ENCODE data around the gene MX1. TPM values are rescaled to one million over a fixed set of nuclear protein-coding genes. Genes with fewer than 3 reads are reported as not detected.

Gene MX1
- total and polyA plus RNA-seq, 2 experiments from 2014 or later = 2.1 to 6.5 TPM

DNA sequence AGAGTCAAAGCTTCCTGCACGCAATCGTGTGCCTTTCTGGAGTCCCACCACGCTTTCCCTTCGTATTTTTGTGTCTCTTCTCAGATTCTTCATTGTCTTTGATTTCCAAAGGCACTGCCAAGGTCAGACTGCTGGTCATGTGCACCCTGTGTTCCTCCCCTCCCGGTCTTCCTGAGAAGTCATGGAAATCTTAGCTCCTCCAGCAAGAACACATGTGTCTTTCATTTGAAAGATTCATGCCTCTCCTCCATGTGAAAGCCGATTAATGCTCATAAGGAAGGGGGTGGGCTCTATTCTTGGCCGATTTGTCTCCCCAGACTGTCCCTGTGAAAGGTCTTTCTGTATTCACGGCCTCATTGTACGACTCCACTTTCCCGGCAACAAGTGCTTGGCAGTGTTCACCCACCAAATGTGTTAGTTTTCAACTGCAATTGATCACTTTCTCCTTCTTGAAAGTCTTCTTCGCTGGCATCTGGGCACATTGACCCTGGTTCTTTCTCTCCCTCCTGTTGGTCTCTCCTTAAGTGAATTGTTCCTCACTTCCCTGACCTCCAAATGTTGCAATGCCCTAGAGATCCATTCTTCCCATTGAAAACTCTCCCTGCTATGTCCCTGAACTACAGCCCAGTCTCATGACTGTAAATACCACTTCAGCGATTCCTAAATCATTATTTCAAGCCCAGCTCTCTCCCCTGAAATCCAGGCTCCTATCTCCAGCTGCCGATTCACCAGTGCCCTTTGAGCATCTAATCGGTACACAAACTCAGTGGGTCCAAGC, 38.8 kb upstream of the MX1 start:
- Mint-ChIP-seq H3K27me3 (ENCODE audit: insufficient read depth, low read depth, poor library complexity) (peaks cover 2% of the 10 kb centered on the region), H3K4me3 (no peak overlapping the region), H3K27ac (no peak overlapping the region), H3K9me3 (peaks cover 5% of the 10 kb centered on the region), H3K36me3 (ENCODE audit: low read depth) (peaks cover 6% of the 10 kb centered on the region; the same call in 2 of the 3 replicates), H3K4me1 (no peaks in the 10 kb centered on the region)
- Histone ChIP-seq H3K79me2 (replicated peaks; ENCODE audit: insufficient read depth) (no peaks in the 10 kb centered on the region), H3K36me3 (ENCODE audit: insufficient read depth) (no peaks in the 10 kb centered on the region), H3K4me2 (no peak overlapping the region), H3K27me3 (ENCODE audit: insufficient read depth) (no peaks in the 10 kb centered on the region), H3K4me3 (no peak overlapping the region), H3K4me1 (ENCODE audit: insufficient read depth) (no peaks in the 10 kb centered on the region), H3K27ac (ENCODE audit: low read depth) (no peak overlapping the region), H2AFZ (no peak overlapping the region), H3F3A (replicated peaks; ENCODE audit: low read depth) (no peaks in the 10 kb centered on the region), H3K9me2 (ENCODE audit: insufficient read depth) (no peaks in the 10 kb centered on the region; the same call in 1 of the 2 replicates), H4K20me1 (replicated peaks; ENCODE audit: insufficient read depth) (no peaks in the 10 kb centered on the region)
- no peak for DNase-seq (ENCODE audit: low spot score)
- no peak for ATAC-seq
- no peak for TF ChIP-seq NANOG (IDR thresholded peaks at IDR 0.05; ENCODE audit: borderline replicate concordance)
- TF ChIP-seq, protein P1, sequence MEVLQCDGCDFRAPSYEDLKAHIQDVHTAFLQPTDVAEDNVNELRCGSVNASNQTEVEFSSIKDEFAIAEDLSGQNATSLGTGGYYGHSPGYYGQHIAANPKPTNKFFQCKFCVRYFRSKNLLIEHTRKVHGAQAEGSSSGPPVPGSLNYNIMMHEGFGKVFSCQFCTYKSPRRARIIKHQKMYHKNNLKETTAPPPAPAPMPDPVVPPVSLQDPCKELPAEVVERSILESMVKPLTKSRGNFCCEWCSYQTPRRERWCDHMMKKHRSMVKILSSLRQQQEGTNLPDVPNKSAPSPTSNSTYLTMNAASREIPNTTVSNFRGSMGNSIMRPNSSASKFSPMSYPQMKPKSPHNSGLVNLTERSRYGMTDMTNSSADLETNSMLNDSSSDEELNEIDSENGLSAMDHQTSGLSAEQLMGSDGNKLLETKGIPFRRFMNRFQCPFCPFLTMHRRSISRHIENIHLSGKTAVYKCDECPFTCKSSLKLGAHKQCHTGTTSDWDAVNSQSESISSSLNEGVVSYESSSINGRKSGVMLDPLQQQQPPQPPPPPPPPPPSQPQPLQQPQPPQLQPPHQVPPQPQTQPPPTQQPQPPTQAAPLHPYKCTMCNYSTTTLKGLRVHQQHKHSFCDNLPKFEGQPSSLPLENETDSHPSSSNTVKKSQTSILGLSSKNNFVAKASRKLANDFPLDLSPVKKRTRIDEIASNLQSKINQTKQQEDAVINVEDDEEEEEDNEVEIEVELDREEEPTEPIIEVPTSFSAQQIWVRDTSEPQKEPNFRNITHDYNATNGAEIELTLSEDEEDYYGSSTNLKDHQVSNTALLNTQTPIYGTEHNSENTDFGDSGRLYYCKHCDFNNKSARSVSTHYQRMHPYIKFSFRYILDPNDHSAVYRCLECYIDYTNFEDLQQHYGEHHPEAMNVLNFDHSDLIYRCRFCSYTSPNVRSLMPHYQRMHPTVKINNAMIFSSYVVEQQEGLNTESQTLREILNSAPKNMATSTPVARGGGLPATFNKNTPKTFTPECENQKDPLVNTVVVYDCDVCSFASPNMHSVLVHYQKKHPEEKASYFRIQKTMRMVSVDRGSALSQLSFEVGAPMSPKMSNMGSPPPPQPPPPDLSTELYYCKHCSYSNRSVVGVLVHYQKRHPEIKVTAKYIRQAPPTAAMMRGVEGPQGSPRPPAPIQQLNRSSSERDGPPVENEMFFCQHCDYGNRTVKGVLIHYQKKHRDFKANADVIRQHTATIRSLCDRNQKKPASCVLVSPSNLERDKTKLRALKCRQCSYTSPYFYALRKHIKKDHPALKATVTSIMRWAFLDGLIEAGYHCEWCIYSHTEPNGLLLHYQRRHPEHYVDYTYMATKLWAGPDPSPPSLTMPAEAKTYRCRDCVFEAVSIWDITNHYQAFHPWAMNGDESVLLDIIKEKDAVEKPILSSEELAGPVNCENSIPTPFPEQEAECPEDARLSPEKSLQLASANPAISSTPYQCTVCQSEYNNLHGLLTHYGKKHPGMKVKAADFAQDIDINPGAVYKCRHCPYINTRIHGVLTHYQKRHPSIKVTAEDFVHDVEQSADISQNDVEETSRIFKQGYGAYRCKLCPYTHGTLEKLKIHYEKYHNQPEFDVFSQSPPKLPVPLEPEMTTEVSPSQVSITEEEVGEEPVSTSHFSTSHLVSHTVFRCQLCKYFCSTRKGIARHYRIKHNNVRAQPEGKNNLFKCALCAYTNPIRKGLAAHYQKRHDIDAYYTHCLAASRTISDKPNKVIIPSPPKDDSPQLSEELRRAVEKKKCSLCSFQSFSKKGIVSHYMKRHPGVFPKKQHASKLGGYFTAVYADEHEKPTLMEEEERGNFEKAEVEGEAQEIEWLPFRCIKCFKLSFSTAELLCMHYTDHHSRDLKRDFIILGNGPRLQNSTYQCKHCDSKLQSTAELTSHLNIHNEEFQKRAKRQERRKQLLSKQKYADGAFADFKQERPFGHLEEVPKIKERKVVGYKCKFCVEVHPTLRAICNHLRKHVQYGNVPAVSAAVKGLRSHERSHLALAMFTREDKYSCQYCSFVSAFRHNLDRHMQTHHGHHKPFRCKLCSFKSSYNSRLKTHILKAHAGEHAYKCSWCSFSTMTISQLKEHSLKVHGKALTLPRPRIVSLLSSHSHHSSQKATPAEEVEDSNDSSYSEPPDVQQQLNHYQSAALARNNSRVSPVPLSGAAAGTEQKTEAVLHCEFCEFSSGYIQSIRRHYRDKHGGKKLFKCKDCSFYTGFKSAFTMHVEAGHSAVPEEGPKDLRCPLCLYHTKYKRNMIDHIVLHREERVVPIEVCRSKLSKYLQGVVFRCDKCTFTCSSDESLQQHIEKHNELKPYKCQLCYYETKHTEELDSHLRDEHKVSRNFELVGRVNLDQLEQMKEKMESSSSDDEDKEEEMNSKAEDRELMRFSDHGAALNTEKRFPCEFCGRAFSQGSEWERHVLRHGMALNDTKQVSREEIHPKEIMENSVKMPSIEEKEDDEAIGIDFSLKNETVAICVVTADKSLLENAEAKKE (CRISPR knock-in tag; IDR thresholded peaks at IDR 0.05) = no peak
- TF ChIP-seq JUNB (IDR thresholded peaks at IDR 0.05; ENCODE audit: unreplicated experiment) = no peak

DNA sequence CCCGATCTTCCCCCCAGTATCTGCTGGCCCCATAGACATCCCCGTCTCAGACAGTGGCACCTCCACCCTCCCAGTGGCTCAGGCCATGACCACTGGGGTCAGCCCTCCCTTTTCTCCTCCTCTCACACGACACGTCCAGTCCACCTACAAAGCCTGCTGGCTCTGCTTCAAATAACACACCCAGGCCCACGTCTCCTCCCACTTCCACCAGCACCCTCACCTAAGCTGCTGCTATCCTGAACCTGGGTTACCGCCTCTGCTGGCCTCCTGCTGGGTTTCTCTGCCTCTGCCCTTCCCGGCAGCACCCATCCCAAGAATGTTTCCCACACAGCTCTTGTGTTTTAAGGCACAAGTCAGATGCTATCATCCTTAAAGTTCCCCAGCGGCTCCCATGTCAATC, 38.2 kb upstream of the MX1 start:
- Mint-ChIP-seq H3K4me3 (no peak overlapping the region), H3K27me3 (ENCODE audit: insufficient read depth, low read depth, poor library complexity) (peaks cover 2% of the 10 kb centered on the region), H3K9me3 (peaks cover 1% of the 10 kb centered on the region), H3K4me1 (no peaks in the 10 kb centered on the region), H3K36me3 (ENCODE audit: low read depth) (peaks cover 4% of the 10 kb centered on the region; the same call in 2 of the 3 replicates), H3K27ac (no peak overlapping the region)
- no peak overlapping the region for H2AFZ ChIP-seq
- no peaks in the 10 kb centered on the region for H3K9me2 ChIP-seq (ENCODE audit: insufficient read depth)
- no peaks in the 10 kb centered on the region for H3F3A ChIP-seq (replicated peaks; ENCODE audit: low read depth)
- H3K27ac ChIP-seq (ENCODE audit: low read depth) = no peak overlapping the region
- no peaks in the 10 kb centered on the region for H3K27me3 ChIP-seq (ENCODE audit: insufficient read depth)
- H3K4me3 ChIP-seq = no peak overlapping the region
- H3K36me3 ChIP-seq (ENCODE audit: insufficient read depth) = no peaks in the 10 kb centered on the region
- H4K20me1 ChIP-seq (replicated peaks; ENCODE audit: insufficient read depth) = no peaks in the 10 kb centered on the region
- H3K79me2 ChIP-seq (replicated peaks; ENCODE audit: insufficient read depth) = no peaks in the 10 kb centered on the region
- no peak for DNase-seq (ENCODE audit: low spot score)
- no peak for ATAC-seq
- H3K4me2 ChIP-seq = no peak overlapping the region
- no peaks in the 10 kb centered on the region for H3K4me1 ChIP-seq (ENCODE audit: insufficient read depth)
- TF ChIP-seq EZH2phosphoT487 (IDR thresholded peaks at IDR 0.05; ENCODE audit: unreplicated experiment) = no peak
- no peak for TF ChIP-seq STAT1 (IDR thresholded peaks at IDR 0.05; ENCODE audit: unreplicated experiment)
- no peak for TF ChIP-seq CREB1 (CRISPR knock-in tag; IDR thresholded peaks at IDR 0.05; ENCODE audit: low read depth)
- no peak for TF ChIP-seq ZNF331 (CRISPR knock-in tag; IDR thresholded peaks at IDR 0.05; ENCODE audit: low read depth)
